ENCODE measurements around the gene DDIT3.

Gene DDIT3

DNA sequence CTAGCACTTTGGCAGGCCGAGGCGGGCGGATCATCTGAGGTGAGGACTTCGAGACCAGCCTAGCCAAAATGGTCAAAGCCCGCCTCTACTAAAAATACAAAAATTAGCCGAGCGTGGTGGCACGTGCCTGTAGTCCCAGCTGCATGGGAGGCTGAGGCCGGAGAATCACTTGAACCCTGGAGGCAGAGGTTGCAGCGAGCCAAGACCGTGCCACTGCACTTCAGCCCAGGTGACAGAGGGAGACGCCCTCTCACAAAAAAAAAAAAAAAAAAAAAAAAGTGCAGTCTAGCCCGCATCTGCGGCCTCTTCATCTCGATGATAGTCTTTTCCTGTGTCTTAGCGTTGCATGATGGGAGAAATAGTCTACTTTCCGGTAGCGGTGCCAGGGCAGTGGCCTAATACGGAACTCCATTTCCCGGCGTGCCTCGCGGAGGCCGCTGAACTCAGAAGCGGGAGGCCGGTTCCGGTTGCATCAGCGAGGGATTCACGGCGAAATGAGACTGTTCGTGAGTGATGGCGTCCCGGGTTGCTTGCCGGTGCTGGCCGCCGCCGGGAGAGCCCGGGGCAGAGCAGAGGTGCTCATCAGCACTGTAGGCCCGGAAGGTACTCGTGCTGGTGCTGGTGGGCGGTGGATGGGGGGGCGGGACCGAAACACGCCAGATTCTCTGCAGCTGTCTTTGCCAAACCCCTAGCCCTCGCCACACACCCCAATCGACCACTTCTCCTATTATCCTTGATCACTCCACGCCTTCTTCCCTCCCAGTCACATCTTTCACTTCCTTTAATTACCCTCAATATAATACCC lies 32.5 kb downstream of the DDIT3 start, which contains the start of gene MARS1:
Gene MARS1, plus strand, starts transcription at position 472 of the 805 bp plus-strand sequence. Its CDS starts 23 bp downstream, at position 495.
- TF ChIP-seq, protein P1, sequence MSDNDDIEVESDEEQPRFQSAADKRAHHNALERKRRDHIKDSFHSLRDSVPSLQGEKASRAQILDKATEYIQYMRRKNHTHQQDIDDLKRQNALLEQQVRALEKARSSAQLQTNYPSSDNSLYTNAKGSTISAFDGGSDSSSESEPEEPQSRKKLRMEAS (IDR thresholded peaks at IDR 0.05), result peak; percentile 95
- TF ChIP-seq EGR1 (IDR thresholded peaks at IDR 0.05) (no peak), YY1 (IDR thresholded peaks at IDR 0.05; ENCODE audit: low read depth) (peak; percentile 86), ZBTB7A (IDR thresholded peaks at IDR 0.05; ENCODE audit: low read depth) (no peak), RAD21 (IDR thresholded peaks at IDR 0.05; ENCODE audit: low read depth) (no peak), CEBPB (IDR thresholded peaks at IDR 0.05) (peak; percentile 83), EP300 (IDR thresholded peaks at IDR 0.05; ENCODE audit: borderline replicate concordance) (no peak), NFIC (IDR thresholded peaks at IDR 0.05) (peak; percentile 6; the same call in 1 of the 2 replicates), TEAD4 (IDR thresholded peaks at IDR 0.05) (no peak), FOXM1 (IDR thresholded peaks at IDR 0.05; ENCODE audit: borderline replicate concordance, low read depth) (no peak), TAF1 (IDR thresholded peaks at IDR 0.05; ENCODE audit: low read depth) (peak; percentile 88), TCF12 (IDR thresholded peaks at IDR 0.05; ENCODE audit: low read depth) (peak; percentile 67), CREB1 (IDR thresholded peaks at IDR 0.05; ENCODE audit: low read depth) (peak; percentile 38; the same call in 1 of the 2 replicates)
- TF ChIP-seq, protein P2, sequence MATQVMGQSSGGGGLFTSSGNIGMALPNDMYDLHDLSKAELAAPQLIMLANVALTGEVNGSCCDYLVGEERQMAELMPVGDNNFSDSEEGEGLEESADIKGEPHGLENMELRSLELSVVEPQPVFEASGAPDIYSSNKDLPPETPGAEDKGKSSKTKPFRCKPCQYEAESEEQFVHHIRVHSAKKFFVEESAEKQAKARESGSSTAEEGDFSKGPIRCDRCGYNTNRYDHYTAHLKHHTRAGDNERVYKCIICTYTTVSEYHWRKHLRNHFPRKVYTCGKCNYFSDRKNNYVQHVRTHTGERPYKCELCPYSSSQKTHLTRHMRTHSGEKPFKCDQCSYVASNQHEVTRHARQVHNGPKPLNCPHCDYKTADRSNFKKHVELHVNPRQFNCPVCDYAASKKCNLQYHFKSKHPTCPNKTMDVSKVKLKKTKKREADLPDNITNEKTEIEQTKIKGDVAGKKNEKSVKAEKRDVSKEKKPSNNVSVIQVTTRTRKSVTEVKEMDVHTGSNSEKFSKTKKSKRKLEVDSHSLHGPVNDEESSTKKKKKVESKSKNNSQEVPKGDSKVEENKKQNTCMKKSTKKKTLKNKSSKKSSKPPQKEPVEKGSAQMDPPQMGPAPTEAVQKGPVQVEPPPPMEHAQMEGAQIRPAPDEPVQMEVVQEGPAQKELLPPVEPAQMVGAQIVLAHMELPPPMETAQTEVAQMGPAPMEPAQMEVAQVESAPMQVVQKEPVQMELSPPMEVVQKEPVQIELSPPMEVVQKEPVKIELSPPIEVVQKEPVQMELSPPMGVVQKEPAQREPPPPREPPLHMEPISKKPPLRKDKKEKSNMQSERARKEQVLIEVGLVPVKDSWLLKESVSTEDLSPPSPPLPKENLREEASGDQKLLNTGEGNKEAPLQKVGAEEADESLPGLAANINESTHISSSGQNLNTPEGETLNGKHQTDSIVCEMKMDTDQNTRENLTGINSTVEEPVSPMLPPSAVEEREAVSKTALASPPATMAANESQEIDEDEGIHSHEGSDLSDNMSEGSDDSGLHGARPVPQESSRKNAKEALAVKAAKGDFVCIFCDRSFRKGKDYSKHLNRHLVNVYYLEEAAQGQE (IDR thresholded peaks at IDR 0.05; ENCODE audit: low read depth), result no peak
- TF ChIP-seq, protein P3, sequence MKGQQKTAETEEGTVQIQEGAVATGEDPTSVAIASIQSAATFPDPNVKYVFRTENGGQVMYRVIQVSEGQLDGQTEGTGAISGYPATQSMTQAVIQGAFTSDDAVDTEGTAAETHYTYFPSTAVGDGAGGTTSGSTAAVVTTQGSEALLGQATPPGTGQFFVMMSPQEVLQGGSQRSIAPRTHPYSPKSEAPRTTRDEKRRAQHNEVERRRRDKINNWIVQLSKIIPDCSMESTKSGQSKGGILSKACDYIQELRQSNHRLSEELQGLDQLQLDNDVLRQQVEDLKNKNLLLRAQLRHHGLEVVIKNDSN (IDR thresholded peaks at IDR 0.05), result peak; percentile 29; the same call in 1 of the 2 replicates

DNA sequence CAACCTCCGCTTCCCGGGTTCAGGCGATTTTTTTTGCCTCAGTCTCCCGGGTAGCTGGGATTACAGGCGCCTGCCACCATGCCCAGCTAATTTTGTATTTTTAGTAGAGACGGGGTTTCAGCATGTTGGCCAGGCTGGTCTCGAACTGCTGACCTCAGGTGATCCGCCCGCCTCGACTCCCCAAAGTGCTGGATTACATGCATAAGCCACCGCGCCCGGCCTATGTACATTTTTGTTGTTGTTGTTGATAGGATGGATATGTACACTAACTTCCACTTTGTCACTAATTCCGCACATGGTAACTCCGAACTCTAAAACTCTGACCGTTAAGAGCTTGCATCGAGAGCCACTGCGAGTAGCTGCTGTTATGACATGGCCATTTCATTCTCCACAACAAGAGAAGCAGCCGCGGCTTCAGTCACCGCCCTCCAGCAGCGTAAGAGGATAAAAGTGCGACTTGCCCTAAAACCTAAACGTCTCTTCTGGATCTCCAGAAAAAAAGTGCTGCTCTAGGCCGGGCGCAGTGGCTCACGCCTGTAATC lies 33.2 kb downstream of the DDIT3 start:
- TF ChIP-seq, protein P1 (IDR thresholded peaks at IDR 0.05), result no peak
- no peak; the same call in 1 of the 2 replicates for TF ChIP-seq TCF12 (IDR thresholded peaks at IDR 0.05; ENCODE audit: low read depth)
- no peak for TF ChIP-seq CEBPB (IDR thresholded peaks at IDR 0.05)
- TF ChIP-seq NFIC (IDR thresholded peaks at IDR 0.05), result no peak
- TF ChIP-seq TEAD4 (IDR thresholded peaks at IDR 0.05), result no peak
- no peak for TF ChIP-seq EGR1 (IDR thresholded peaks at IDR 0.05)
- TF ChIP-seq, protein P2 (IDR thresholded peaks at IDR 0.05; ENCODE audit: low read depth), result no peak
- no peak for TF ChIP-seq RAD21 (IDR thresholded peaks at IDR 0.05; ENCODE audit: low read depth)
- TF ChIP-seq, protein P3 (IDR thresholded peaks at IDR 0.05), result no peak

DNA sequence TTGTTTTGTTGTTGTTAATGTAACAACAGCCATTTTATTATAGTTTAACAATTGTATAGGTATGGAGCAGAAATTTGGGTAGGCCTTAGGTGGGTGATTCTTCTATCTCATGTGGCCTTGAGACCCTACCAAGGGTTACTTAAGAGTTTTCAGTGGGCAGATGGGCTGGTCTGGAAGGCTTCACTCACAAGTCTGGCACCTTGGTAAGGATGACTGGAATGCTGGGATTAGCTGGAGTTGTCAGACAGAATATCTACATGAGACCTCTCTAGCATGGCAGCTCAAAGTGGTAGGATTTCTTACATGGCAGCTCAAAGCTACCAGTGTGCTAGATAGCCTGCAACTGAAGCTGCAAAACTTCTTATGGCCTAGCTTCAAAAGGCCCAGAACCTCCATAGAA lies 34.6 kb downstream of the DDIT3 start:
- no peak for TF ChIP-seq FOXM1 (IDR thresholded peaks at IDR 0.05; ENCODE audit: borderline replicate concordance, low read depth)
- TF ChIP-seq, protein P1 (IDR thresholded peaks at IDR 0.05), result no peak
- TF ChIP-seq CREB1 (IDR thresholded peaks at IDR 0.05; ENCODE audit: low read depth), result no peak
- no peak for TF ChIP-seq EP300 (IDR thresholded peaks at IDR 0.05; ENCODE audit: borderline replicate concordance)
- TF ChIP-seq TAF1 (IDR thresholded peaks at IDR 0.05; ENCODE audit: low read depth), result no peak
- TF ChIP-seq TCF12 (IDR thresholded peaks at IDR 0.05; ENCODE audit: low read depth), result no peak
- TF ChIP-seq, protein P3 (IDR thresholded peaks at IDR 0.05), result no peak
- no peak for TF ChIP-seq YY1 (IDR thresholded peaks at IDR 0.05; ENCODE audit: low read depth)
- no peak for TF ChIP-seq RAD21 (IDR thresholded peaks at IDR 0.05; ENCODE audit: low read depth)
- TF ChIP-seq NFIC (IDR thresholded peaks at IDR 0.05), result no peak
- TF ChIP-seq EGR1 (IDR thresholded peaks at IDR 0.05), result no peak
- TF ChIP-seq CEBPB (IDR thresholded peaks at IDR 0.05), result no peak
- TF ChIP-seq ZBTB7A (IDR thresholded peaks at IDR 0.05; ENCODE audit: low read depth), result no peak
- no peak for TF ChIP-seq TEAD4 (IDR thresholded peaks at IDR 0.05)
- TF ChIP-seq, protein P2 (IDR thresholded peaks at IDR 0.05; ENCODE audit: low read depth), result no peak
